GM19372 (cell line): ENCODE data around the gene SEMA3D.

ENCODE experiments used
- ATAC-seq: cut with Tn5 transposase; IDR thresholded peaks from one replicate; pipeline ENCODE4 v1.9.1; 2021; ENCODE audit warnings: mild to moderate bottlenecking, low read depth, moderate library complexity; ENCODE audit not compliant: unreplicated experiment

The SEMA3D gene

DNA sequence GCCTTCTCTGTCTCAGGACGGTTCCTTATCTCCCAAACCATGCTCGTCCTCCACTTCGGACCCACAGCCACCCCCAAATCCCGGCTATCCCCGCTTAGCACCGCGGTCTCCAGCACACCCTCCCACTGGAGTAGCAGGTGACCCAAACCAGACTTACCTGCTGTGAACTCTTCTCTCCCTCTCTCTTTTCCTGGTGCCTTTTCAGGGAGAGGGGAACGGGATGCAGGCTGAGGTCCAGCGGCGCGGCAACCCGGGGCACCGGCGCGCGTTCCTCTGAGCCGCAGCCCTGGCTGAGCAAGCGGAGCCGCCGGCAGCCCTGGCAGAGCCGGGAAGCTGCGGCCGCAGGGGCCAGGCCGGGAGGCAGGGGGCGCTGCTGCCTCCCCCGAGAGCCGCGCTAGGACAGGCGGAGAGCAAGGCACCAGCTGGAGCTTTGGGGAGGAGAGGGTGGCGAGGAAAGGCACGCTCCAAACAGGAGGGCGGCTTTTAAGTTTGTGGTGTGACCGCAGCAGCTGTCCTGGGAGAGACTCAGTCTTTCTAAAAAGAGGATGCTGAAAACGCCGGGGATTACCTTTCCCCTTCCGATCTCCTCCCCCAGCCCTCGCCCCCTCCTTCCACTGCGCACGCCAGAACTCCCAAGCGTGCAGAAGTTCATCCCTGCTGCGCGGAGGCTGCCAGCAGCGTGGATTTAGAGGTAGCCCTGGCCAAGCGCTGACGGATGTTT lies at the start of gene SEMA3D:
TSS of gene SEMA3D (minus strand) at position 536 of the 721 bp plus-strand sequence. CDS start 65,165 bp downstream, outside the sequence.
- peak; percentile 90 for ATAC-seq

DNA sequence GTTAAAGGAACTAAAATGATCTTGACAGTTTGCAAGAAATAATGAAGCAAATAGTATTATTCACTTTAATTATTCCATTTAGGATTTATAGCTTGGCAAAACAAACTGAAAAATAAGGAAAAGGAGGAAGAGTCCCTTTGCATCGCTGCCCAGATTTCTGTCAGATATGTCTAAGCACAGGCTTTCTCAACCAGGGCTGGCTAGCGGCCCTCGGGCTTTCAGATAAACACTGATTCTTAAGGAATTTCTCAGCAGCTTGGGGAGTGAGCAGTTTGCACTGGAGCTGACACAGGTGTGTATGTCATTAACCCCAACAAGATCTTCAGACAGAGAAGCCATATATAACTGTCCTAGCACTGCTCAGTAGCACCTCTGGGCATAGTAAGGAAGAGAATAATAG lies 47.9 kb upstream of the SEMA3D start:
- no peak for ATAC-seq

DNA sequence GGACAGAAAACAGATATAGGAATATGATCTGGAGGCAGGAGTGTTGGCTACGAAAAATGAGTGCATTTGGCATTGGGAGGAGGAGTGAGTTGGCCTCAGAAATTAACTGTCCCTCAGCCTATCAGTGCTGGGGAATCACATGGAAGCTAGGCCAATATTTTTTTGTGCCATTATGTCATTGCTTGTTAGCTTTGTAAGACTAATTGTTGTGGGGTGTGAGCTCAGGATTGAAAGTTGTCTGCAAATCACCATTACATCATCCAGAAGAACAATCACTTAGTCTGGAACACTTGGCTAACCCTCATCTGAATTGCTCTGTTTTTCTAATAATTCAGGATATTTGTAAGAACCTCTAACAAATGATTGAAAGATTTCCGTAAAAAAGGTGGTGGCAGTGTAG lies 45.2 kb upstream of the SEMA3D start:
- no peak for ATAC-seq

DNA sequence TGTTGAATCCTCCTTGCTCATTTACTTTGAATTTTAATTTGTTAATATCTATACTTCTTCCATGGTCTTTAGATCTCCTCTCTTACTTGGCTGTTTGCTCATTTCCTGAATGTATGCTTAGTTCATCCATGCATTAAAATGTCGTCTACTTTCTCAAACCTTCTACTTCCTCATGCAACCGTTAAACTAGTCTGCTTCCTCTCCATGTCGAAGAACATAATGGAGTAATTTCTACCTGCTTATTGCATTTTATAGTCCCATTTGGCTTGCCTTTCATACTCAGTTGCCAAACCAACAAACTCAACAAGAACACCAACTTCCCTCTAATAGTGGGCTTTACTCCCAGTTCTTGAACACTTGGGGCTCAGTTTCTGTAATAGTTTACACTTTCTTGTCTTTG lies 43.8 kb upstream of the SEMA3D start:
- no peak for ATAC-seq

GRCh38 chr7:85229544-85229943 lies 42.7 kb upstream of the SEMA3D start:
- no peak for ATAC-seq

GRCh38 chr7:85226361-85227085 lies 39.7 kb upstream of the SEMA3D start:
- ATAC-seq = no peak

GRCh38 chr7:85224171-85224570 lies 37.3 kb upstream of the SEMA3D start:
- ATAC-seq = no peak

DNA sequence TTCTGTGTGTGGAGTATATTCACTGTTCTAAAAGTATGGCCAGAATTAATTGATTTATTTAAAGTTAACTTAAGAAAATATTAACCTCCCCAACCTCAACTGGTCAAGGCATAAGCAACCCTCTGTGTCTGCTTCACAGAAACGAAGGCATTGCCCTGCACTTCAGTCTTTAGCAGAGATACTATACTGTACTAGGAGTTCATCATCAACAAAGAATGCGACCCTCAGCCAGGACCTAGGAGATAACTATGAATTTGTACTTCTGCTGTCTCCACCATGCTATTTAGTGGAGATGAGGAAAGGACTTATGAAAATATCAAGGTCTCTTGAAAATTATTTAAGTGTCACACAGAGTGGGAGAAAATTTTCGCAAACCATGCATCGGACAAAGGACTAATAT lies 35.7 kb upstream of the SEMA3D start:
- no peak for ATAC-seq

- ATAC-seq = no peak
Observed at GRCh38 chr7:85221796-85222195, 34.9 kb upstream of the SEMA3D start.

DNA sequence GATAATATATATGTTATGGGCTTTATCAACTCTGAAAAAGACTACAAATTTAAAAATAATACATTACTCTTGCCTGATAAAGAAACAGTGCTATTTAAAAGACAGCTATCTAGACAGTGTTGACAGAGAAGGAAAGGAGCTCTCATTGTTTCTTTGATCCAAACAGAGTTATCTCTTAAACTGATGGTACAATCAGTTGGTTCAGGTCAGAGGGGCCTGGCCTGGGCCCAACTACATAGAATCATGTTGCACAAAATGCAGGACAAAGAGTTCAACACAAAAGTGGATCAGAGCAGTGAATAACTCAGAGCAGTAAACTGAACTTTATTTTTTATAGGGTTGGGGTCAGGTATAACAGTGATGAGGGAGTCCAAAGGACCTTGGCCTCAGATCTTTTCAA lies 33.8 kb upstream of the SEMA3D start:
- no peak for ATAC-seq

DNA sequence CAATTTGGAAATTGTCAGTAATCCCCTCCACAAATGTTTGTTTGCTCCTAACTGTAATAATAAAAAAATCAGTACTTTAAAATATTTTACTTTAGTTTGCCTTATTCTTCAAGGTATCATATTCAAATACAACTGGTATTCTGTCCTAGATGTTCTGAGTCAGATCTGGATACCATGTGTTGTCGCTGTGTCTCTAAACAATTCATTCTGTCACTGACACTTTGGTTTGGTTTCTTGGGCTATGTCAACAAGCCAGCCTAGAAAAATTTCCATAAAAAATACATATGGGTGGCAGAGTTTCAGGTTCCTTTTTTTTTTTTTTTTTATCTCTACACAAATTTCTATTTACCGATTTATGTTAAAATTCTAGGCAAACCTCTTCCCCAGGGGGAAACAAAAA lies 33.2 kb upstream of the SEMA3D start:
- no peak for ATAC-seq

- no peak for ATAC-seq
Observed at GRCh38 chr7:85217085-85217484, 30.2 kb upstream of the SEMA3D start.

GRCh38 chr7:85215098-85215497 lies 28.2 kb upstream of the SEMA3D start:
- peak; percentile 69 for ATAC-seq

GRCh38 chr7:85213500-85213899 lies 26.6 kb upstream of the SEMA3D start:
- ATAC-seq = no peak

DNA sequence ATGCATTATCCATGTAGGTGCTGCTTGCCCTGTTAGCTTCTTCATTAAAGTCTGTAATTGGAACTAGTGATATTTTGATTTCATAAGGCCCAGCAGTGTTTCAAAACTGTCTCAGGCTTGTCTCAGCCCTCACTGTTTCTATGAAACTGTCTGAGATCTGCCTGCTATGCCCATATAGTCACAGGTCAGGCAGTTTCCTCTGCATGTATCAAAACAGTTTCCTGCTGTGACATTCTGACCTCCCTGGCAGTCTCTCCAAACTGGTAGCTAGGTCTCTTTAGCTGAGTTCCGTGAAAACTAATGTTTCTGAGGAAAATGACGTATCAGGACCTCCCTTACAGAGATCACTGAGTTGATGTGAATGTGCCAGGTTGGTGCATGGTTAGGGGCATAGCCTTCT lies 18.9 kb upstream of the SEMA3D start:
- ATAC-seq = no peak

GRCh38 chr7:85204496-85204895 lies 17.6 kb upstream of the SEMA3D start:
- ATAC-seq = no peak

- ATAC-seq = no peak
Observed at GRCh38 chr7:85204061-85204460, 17.2 kb upstream of the SEMA3D start.

DNA sequence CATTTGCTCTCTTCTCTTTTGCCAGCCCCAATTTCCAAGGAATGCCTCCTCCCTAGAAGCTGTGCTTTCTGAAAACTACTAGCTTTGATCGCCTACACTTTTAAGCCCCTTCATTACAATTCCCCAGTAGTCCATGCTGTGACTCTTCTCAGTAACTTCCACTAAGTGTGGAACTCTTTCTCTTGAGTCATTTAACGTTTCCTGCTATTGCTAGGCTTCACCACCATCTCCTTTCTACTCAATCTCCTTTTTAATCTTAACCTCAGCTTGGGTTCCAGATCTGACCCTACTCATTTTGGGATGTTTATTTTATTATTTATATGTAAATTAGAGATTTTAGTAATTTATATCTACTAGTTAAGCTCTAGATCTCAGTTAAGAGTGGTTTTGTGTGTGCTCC lies 14.4 kb upstream of the SEMA3D start:
- ATAC-seq = no peak

GRCh38 chr7:85196696-85197095 lies 9.8 kb upstream of the SEMA3D start:
- no peak for ATAC-seq

- no peak for ATAC-seq
Observed at GRCh38 chr7:85191383-85191782, 4.5 kb upstream of the SEMA3D start.

DNA sequence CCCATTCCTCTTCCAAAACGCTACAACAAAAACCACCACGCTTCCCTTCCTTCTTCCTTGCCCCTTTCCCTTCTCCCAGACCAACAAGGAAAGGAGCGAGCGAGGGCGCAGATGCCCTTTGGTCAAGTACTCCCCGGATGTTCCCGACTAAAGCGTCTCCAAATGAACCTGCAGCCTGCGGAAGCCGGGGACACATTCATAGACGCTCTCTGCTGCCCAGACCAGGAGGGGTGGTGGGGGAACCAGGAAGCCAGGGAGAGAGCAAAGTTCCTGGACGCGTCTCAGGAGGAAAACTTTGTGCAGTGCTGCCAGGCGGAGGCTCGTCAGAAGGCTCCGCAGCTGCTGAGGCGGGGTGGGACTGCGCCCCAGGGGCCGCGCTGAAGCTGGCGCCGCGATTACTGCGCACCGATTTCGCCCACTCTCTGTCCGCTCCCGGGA lies 754 bp downstream of the SEMA3D start:
- peak; percentile 32 for ATAC-seq
